Liver (tissue), 9 donors: Measurements from ENCODE around the gene WSCD2. TPM values are rescaled to one million over a fixed set of nuclear protein-coding genes. Genes with fewer than 3 reads are reported as not detected.

Source experiments
- DNase-seq: peaks from one replicate; pipeline ENCODE4 v3.0.0-alpha.2; 2017; ENCODE audit warnings: low spot score
- H3K27ac ChIP-seq, 2 donors: one replicate each; pipeline ENCODE4 v1.7.0; 2013; ENCODE audit warnings: inconsistent platforms in 2 of 2, low read length in 2 of 2, control low read depth in 1 of 2, low read depth in 1 of 2, mild to moderate bottlenecking in 1 of 2
- H3K27me3 ChIP-seq, 4 donors: one replicate each; pipeline versions ENCODE4 v1.6.1 to v1.7.0; 2013; ENCODE audit warnings: low read length in 3 of 4, inconsistent platforms in 1 of 4, mild to moderate bottlenecking in 1 of 4, moderate library complexity in 1 of 4; ENCODE audit not compliant: control insufficient read depth in 4 of 4, insufficient read depth in 4 of 4
- H3K36me3 ChIP-seq, 4 donors: one replicate each; pipeline versions ENCODE4 v1.6.1 to v1.7.0; 2013; ENCODE audit warnings: low read length in 3 of 4, mild to moderate bottlenecking in 3 of 4, low read depth in 1 of 4, moderate library complexity in 1 of 4; ENCODE audit not compliant: control insufficient read depth in 4 of 4, insufficient read depth in 3 of 4
- H3K4me1 ChIP-seq, 4 donors: one replicate each; pipeline versions ENCODE4 v1.6.1 to v1.7.0; 2013; ENCODE audit warnings: low read length in 3 of 4, mild to moderate bottlenecking in 3 of 4, moderate library complexity in 1 of 4; ENCODE audit not compliant: control insufficient read depth in 4 of 4, insufficient read depth in 4 of 4
- H3K4me3 ChIP-seq, 3 donors: one replicate each; pipeline versions ENCODE4 v1.6.1 to v1.7.0; 2013; ENCODE audit warnings: low read length in 3 of 3, control low read depth in 1 of 3, low read depth in 1 of 3, mild to moderate bottlenecking in 1 of 3
- H3K9ac ChIP-seq, 2 donors: one replicate each; pipeline ENCODE4 v1.7.0; 2013; ENCODE audit warnings: low read length in 2 of 2, mild to moderate bottlenecking in 2 of 2, moderate library complexity in 2 of 2, control low read depth in 1 of 2, low read depth in 1 of 2
- H3K9me3 ChIP-seq, 4 donors: one replicate each; pipeline versions ENCODE4 v1.6.1 to v1.7.0; 2013; ENCODE audit warnings: low read length in 3 of 4; ENCODE audit not compliant: control insufficient read depth in 4 of 4
- EGR1 ChIP-seq, 2 donors: IDR thresholded peaks; 2 replicates each; pipeline ENCODE4 v1.6.1; 2016 to 2018; ENCODE audit warnings: antibody characterized with exemption in 2 of 2, low read depth in 2 of 2
- FOXA1 ChIP-seq: IDR thresholded peaks from 2 replicates; pipeline ENCODE4 v1.6.1; 2016; ENCODE audit warnings: antibody characterized with exemption
- FOXA2 ChIP-seq: IDR thresholded peaks from 2 replicates; pipeline ENCODE4 v1.6.1; 2016; ENCODE audit warnings: antibody characterized with exemption
- GABPA ChIP-seq, 2 donors: IDR thresholded peaks in 1 of 2; conservative IDR thresholded peaks in 1 of 2; 2 replicates each; pipeline ENCODE4 v1.6.1; 2016; ENCODE audit warnings: antibody characterized with exemption in 2 of 2, mild to moderate bottlenecking in 1 of 2, moderate library complexity in 1 of 2
- HNF4A ChIP-seq, 2 donors: conservative IDR thresholded peaks; 2 replicates each; pipeline ENCODE4 v1.6.1; 2016; ENCODE audit warnings: antibody characterized with exemption in 2 of 2, mild to moderate bottlenecking in 2 of 2
- HNF4G ChIP-seq: IDR thresholded peaks from 2 replicates; pipeline ENCODE4 v1.6.1; 2016; ENCODE audit warnings: antibody characterized with exemption
- JUND ChIP-seq, 2 donors: IDR thresholded peaks; 2 replicates each; pipeline ENCODE4 v1.6.1; 2016; ENCODE audit warnings: antibody characterized with exemption in 2 of 2
- NR2F2 ChIP-seq: IDR thresholded peaks from 2 replicates; pipeline ENCODE4 v1.6.1; 2016; ENCODE audit warnings: antibody characterized with exemption
- RAD21 ChIP-seq, 2 donors: IDR thresholded peaks; 2 replicates each; pipeline ENCODE4 v1.6.1; 2016; ENCODE audit warnings: antibody characterized with exemption in 2 of 2, mild to moderate bottlenecking in 2 of 2
- RXRA ChIP-seq, 2 donors: IDR thresholded peaks; 2 replicates each; pipeline ENCODE4 v1.6.1; 2017 to 2018; ENCODE audit warnings: antibody characterized with exemption in 2 of 2, mild to moderate bottlenecking in 1 of 2
- SP1 ChIP-seq: IDR thresholded peaks from 2 replicates; pipeline ENCODE4 v1.6.1; 2018; ENCODE audit warnings: antibody characterized with exemption, mild to moderate bottlenecking
- TAF1 ChIP-seq: conservative IDR thresholded peaks from 2 replicates; pipeline ENCODE4 v1.6.1; 2016; ENCODE audit warnings: antibody characterized with exemption, mild to moderate bottlenecking
- YY1 ChIP-seq: IDR thresholded peaks from 2 replicates; pipeline ENCODE4 v1.6.1; 2016; ENCODE audit warnings: antibody characterized with exemption, mild to moderate bottlenecking
- WGBS: extraction: QIAGEN DNeasy Blood & Tissue Kit; methylation state at CpG from one replicate; pipeline ENCODE4 v1.1.7; 2013; 5-methylcytosine and 5-hydroxymethylcytosine counted together
- polyA plus RNA-seq, 2 donors: library from polyadenylated mRNA; stranded (reverse) in 1 of 2; unstranded in 1 of 2; fragments of 200-250 nt in 1 of 2; fragments of >200 nt in 1 of 2; fragmentation: Nextera tagmentation in 1 of 2; extraction: Ambion mirVana in 1 of 2; gene quantifications; one replicate each; pipeline versions ENCODE4 v1.2.1 to v1.2.3, GENCODE V29; 2013 to 2015
- total RNA-seq, 2 donors: library from RNA; depleted of rRNA; stranded (reverse); fragments of >200 nt; gene quantifications; one replicate each; pipeline ENCODE4 v1.2.3, GENCODE V29; 2014
- TF ChIP-seq, protein P1 (sequence below): IDR thresholded peaks from 2 replicates; pipeline ENCODE4 v1.6.1; 2016; ENCODE audit warnings: antibody characterized with exemption, mild to moderate bottlenecking
- TF ChIP-seq, protein P2 (sequence below): fragments of 150-350 bp; IDR thresholded peaks from 2 replicates; pipeline ENCODE4 v1.5.1; 2017; ENCODE audit warnings: improper control_type of control experiment, low read depth, low read length; ENCODE audit not compliant: missing input control
- TF ChIP-seq, protein P3 (sequence below): IDR thresholded peaks from 2 replicates; pipeline ENCODE4 v1.6.1; 2016; ENCODE audit warnings: antibody characterized with exemption
- TF ChIP-seq, protein P4 (sequence below): IDR thresholded peaks from 2 replicates; pipeline ENCODE4 v1.6.1; 2016; ENCODE audit warnings: antibody characterized with exemption
- TF ChIP-seq, protein P5 (sequence below): IDR thresholded peaks from 2 replicates; pipeline ENCODE4 v1.6.1; 2016; ENCODE audit warnings: antibody characterized with exemption
- donor health status: healthy.
- donor health status: healthy.
- donor health status: healthy.
- donor health status: healthy.
- donor health status: healthy.

WSCD2 gene
- total and polyA plus RNA-seq, 4 donors: under 0.01 to 0.09 (median 0.05) TPM; not detected in 1

DNA sequence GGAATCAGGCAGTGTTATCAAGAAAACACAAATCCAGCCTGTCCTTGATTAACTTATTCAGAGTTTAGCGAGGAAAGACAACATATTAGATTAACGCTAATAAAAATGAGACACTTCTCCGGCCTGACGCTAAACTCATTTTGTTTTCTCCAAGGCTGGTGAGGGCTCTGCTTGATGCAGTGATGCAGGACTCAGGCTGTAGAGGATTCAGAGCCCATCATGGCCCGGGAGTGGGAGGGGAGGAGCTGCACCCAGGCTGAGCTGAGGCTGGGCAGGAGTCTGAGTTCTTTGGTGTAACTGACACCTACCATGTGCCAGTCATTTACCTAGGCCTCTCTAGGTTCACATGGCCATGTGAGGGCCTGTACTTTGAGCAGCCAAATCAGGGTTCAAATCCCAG, 70.0 kb downstream of the WSCD2 start:
- no peak overlapping the region for H3K27ac ChIP-seq
- H3K4me3 ChIP-seq: no peak overlapping the region
- no peak overlapping the region for H3K9ac ChIP-seq
- DNase-seq: no peak
- H3K27me3 ChIP-seq: peaks cover 0 to 8% (median 0%) of the 10 kb centered on the region in 4 donors
- peaks cover 6 to 14% (median 12%) of the 10 kb centered on the region in 4 donors for H3K9me3 ChIP-seq
- no peak for TF ChIP-seq FOXA2
- TF ChIP-seq NR2F2: no peak
- TF ChIP-seq, protein P1, sequence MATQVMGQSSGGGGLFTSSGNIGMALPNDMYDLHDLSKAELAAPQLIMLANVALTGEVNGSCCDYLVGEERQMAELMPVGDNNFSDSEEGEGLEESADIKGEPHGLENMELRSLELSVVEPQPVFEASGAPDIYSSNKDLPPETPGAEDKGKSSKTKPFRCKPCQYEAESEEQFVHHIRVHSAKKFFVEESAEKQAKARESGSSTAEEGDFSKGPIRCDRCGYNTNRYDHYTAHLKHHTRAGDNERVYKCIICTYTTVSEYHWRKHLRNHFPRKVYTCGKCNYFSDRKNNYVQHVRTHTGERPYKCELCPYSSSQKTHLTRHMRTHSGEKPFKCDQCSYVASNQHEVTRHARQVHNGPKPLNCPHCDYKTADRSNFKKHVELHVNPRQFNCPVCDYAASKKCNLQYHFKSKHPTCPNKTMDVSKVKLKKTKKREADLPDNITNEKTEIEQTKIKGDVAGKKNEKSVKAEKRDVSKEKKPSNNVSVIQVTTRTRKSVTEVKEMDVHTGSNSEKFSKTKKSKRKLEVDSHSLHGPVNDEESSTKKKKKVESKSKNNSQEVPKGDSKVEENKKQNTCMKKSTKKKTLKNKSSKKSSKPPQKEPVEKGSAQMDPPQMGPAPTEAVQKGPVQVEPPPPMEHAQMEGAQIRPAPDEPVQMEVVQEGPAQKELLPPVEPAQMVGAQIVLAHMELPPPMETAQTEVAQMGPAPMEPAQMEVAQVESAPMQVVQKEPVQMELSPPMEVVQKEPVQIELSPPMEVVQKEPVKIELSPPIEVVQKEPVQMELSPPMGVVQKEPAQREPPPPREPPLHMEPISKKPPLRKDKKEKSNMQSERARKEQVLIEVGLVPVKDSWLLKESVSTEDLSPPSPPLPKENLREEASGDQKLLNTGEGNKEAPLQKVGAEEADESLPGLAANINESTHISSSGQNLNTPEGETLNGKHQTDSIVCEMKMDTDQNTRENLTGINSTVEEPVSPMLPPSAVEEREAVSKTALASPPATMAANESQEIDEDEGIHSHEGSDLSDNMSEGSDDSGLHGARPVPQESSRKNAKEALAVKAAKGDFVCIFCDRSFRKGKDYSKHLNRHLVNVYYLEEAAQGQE: no peak
- TF ChIP-seq SP1: no peak
- TF ChIP-seq YY1: no peak
- TF ChIP-seq RXRA (IDR thresholded peaks at IDR 0.05): no peak
- no peak for TF ChIP-seq GABPA (IDR thresholded peaks at IDR 0.05 in 1 of 2, conservative IDR thresholded peaks at IDR 0.05 in 1 of 2)
- no peak for TF ChIP-seq TAF1
- TF ChIP-seq JUND (IDR thresholded peaks at IDR 0.05): no peak
- no peak for TF ChIP-seq EGR1 (IDR thresholded peaks at IDR 0.05; ENCODE audit: low read depth in 2 of 2)
- TF ChIP-seq, protein P2, sequence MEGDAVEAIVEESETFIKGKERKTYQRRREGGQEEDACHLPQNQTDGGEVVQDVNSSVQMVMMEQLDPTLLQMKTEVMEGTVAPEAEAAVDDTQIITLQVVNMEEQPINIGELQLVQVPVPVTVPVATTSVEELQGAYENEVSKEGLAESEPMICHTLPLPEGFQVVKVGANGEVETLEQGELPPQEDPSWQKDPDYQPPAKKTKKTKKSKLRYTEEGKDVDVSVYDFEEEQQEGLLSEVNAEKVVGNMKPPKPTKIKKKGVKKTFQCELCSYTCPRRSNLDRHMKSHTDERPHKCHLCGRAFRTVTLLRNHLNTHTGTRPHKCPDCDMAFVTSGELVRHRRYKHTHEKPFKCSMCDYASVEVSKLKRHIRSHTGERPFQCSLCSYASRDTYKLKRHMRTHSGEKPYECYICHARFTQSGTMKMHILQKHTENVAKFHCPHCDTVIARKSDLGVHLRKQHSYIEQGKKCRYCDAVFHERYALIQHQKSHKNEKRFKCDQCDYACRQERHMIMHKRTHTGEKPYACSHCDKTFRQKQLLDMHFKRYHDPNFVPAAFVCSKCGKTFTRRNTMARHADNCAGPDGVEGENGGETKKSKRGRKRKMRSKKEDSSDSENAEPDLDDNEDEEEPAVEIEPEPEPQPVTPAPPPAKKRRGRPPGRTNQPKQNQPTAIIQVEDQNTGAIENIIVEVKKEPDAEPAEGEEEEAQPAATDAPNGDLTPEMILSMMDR: no peak
- TF ChIP-seq, protein P3, sequence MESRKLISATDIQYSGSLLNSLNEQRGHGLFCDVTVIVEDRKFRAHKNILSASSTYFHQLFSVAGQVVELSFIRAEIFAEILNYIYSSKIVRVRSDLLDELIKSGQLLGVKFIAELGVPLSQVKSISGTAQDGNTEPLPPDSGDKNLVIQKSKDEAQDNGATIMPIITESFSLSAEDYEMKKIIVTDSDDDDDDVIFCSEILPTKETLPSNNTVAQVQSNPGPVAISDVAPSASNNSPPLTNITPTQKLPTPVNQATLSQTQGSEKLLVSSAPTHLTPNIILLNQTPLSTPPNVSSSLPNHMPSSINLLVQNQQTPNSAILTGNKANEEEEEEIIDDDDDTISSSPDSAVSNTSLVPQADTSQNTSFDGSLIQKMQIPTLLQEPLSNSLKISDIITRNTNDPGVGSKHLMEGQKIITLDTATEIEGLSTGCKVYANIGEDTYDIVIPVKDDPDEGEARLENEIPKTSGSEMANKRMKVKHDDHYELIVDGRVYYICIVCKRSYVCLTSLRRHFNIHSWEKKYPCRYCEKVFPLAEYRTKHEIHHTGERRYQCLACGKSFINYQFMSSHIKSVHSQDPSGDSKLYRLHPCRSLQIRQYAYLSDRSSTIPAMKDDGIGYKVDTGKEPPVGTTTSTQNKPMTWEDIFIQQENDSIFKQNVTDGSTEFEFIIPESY: no peak
- TF ChIP-seq RAD21 (IDR thresholded peaks at IDR 0.05): no peak
- TF ChIP-seq HNF4G: no peak
- TF ChIP-seq, protein P4, sequence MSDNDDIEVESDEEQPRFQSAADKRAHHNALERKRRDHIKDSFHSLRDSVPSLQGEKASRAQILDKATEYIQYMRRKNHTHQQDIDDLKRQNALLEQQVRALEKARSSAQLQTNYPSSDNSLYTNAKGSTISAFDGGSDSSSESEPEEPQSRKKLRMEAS: no peak
- TF ChIP-seq, protein P5, sequence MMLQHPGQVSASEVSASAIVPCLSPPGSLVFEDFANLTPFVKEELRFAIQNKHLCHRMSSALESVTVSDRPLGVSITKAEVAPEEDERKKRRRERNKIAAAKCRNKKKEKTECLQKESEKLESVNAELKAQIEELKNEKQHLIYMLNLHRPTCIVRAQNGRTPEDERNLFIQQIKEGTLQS: no peak
- TF ChIP-seq FOXA1: no peak
- no peak for TF ChIP-seq HNF4A (conservative IDR thresholded peaks at IDR 0.05)
- no peaks in the 10 kb centered on the region for H3K4me1 ChIP-seq
- H3K36me3 ChIP-seq: no peaks in the 10 kb centered on the region
- WGBS: 76% methylated on average over 5 of the region's 5 CpGs
